ENCODE results near the gene MAPK9.
"Not testable (repeated sequence)": the region's sequence is repeated elsewhere in the genome, so short reads cannot be mapped to it uniquely, and the experiment has no call there.

The MAPK9 gene

DNA sequence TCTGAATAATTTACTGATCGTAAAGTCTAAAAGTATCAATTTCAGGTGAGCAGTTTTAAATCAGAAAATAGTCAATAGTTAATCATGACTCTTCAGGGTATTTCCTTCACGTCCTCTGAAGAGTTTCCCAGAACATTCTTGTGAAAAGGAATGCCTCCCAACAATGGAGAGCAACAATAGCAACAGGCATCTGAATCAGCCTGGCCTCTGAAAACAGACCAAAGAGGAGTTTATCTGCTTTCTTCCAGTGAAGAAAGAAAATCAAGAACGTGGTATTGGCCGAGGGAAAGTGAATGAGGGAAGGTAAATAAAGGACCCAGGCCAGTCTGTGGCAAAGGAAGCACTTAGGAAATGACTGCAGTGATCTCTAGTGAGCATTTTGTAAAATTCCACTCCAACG is 56.8 kb downstream of the MAPK9 start:
- no peak for DNase-seq (ENCODE audit: low spot score)

DNA sequence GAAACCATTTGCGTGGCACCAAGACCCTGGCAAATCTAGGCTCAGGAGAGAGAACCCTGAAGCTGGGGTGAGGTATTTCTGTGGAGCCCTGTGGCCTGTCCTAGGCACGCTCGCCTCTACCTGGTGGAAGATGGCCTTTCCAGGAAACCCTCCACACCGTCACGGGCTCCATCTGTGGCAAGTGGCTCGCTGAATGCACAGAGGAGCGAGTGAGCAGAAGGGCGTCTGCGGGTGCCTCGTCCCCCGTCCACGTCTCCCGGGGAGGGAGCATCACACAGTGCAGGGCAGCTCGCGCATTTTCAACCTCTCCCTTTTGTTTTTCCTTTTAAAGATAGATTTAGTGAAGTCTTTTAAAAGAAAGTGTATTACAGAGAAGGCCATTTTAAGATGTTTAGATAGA is 57.6 kb downstream of the MAPK9 start:
- no peak for DNase-seq (ENCODE audit: low spot score)

DNA sequence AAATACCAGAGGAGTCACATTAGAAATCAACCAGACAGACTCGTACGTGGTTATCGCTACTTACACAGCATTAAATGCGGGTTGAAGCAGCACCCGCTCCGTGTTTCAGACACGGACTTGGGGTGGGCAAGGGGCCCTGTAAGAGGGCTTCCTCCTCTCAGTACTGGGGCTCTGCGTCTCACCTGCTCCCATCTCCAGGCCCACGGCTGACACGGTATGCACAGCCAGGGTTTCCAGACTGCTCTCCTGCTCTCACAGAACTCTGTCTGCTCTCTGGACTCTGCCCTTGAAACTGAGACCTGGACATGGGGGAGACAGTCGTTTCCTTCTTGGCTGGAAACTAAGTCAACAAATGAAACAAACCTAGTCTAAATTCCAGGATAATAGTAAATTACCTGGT is 58.2 kb downstream of the MAPK9 start:
- no peak for DNase-seq (ENCODE audit: low spot score)

- no peak for DNase-seq (ENCODE audit: low spot score)
Measured at GRCh38 chr5:180230017-180230416, 61.9 kb downstream of the MAPK9 start.

GRCh38 chr5:180222056-180222455 is 69.8 kb downstream of the MAPK9 start:
- no peak for DNase-seq (ENCODE audit: low spot score)

GRCh38 chr5:180217797-180218196 is 74.1 kb downstream of the MAPK9 start:
- DNase-seq (ENCODE audit: low spot score) = no peak

GRCh38 chr5:180216646-180217171 is 75.2 kb downstream of the MAPK9 start:
- DNase-seq (ENCODE audit: low spot score) = no peak

DNA sequence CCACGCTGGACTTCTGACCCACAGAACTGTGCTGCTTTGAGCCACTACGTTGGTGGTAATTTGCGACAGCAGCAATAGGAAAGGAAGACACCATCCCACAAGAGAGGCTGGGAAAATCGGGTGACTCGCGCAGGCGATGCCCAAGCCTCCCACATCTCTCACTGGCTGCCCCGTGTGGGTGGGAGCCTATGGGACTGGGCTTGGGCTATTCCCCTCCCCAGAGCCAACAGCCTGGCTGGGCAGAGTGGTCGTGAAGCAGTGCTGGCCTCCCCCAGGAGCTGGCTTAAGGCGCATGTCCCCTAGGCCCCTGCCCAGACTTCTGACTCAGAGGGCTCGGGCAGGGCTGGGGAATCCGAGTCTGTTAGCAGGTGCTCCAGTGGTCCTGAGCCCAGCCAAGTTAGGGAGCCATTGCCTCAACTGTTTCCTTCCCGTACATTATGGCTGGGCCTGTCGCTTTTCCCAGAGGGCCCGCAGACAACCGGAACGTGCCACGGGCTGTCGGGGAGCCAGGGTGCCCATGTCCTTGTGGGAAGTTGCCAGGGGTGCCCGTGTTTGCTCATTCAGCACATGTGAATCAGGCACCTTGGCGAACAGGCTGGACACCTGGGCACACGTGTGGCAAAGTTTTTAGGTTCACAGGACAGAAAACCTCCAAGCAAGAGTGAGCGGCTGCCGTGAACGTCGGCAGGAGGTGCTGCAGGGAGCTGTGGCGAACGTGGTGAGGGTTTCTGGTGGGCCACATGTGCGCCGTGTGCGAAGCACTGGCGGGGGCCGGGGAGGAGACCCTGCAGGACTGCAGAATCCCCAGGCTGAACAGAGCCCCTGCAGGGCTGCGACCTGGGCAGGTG is 75.9 kb downstream of the MAPK9 start:
- DNase-seq (ENCODE audit: low spot score) = no peak

DNA sequence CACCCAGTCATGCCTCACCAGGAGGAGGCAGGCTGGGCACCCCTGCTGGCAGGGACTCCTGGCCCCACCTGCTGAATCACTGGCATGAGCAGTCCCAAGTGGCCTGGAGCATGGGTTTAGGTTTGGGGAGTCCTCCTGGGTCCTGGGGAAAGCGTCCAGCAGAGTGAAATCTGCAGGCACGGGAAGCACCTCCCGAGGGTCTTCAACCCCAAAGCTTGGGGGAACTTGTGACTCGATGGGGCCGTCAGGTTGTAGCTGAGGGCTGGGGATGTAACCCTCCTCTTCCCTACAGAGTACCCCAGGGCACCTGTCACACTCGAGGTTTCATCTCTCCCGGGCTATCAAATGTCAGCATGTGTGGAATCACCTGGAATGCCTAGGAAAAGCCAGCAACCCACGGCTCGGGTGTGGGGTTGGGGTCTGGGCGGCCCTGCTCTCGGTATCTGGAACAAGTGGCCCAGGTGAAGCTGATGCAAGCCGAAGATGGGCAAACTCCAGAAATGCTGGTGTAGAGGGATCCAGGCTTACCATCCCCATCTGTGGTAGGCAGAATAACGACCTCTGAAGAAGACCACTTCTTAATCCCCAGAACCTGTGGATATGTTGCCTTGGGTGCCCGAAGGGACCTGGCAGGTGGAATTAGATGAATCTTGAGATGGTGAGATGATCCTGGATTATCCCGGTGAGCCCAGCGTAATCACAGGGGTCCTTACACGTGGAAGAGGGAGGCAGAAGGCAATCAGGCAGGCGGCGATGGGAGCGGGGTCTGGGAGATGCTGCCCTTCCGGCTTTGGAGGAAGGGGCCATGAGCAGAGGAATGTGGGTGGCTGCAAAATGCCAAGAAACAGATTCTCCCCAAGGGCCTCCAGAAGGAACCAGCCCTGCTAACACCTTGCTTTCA is 76.8 kb downstream of the MAPK9 start:
- DNase-seq (ENCODE audit: low spot score) = no peak

GRCh38 chr5:180213657-180214207 is 78.2 kb downstream of the MAPK9 start:
- DNase-seq (ENCODE audit: low spot score) = no peak

- DNase-seq (ENCODE audit: low spot score) = no peak
Measured at GRCh38 chr5:180213256-180213600, 78.7 kb downstream of the MAPK9 start.

GRCh38 chr5:180212363-180213255 is 79.3 kb downstream of the MAPK9 start:
- DNase-seq (ENCODE audit: low spot score) = no peak

DNA sequence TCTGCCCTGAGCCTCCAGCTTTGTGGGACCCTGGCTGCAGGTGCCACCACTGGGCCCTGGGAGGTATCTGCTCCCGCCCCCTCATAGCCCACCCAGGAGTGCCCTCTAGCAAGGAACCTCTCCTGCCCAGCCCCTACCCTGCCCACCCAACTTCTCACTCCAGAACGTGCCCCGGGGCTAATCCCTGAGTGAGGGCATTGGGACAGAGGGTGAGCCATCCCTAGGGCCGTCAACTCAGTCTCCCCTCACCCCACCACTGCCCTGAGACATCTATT is 80.2 kb downstream of the MAPK9 start:
- no peak for DNase-seq (ENCODE audit: low spot score)

DNA sequence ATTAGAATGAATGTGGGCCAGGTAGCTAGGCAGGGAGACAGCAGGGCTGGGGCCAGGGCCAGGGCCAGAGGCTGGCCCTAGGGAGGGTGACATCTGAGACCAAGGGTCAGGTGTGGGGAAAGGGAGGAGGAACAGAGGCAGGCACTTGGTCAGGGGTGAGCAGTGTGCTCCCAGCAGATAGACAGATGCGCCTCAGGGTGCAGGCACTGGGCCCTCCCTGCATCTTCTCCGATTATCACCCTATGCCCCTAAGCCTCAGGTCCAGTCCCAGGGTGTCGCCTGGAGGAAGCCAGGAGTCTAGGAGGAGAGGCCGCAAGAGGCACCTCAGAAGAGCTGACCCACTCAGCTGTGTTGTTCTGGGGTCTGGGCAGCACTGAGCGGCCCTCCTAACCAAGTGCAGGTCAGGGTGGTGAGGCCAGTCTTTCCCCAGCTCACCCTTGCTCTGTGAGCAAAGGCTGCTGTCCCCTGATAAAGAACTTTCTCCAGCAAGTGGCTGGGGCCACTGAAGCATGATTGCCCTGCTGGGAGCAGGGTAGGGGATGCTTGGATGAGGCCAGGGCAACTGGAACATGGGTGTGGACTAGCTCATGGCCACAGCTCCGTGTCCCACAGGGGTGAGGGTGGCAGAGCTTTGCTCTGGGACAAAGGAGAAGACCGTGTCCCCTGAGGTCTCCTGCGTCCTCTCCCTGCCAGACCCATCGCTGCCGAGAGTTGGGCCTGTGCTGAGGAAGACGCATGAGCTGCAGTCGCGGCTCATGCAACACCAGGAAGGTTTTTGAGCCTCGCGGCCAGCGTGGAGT is 80.7 kb downstream of the MAPK9 start:
- DNase-seq (ENCODE audit: low spot score) = no peak

DNA sequence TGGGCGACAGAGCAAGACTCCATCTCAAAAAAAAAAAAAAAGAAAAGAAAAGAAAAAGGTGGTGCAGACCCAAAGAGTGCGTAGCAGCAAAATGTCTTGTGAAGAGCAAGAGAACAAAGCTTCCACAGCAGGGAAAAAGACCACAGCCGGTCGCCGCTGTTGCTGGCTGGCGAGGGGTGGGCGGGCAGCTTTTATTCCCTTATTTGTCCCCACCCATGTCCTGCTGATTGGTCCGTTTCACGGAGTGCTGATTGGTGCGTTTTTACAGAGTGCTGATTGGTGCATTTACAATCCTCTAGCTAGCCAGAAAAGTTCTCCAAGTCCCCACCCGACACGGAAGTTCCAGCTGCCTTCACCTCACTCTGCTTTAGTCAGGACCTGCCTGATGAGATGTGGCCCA is 81.8 kb downstream of the MAPK9 start:
- DNase-seq (ENCODE audit: low spot score) = not testable (repeated sequence)

- DNase-seq (ENCODE audit: low spot score) = peak; percentile 95
Measured at GRCh38 chr5:180209137-180209581, 82.7 kb downstream of the MAPK9 start, which contains the start of gene RASGEF1C. Gene RASGEF1C, minus strand, starts transcription at chr5:180209211. Its CDS starts 71,159 bp downstream, at chr5:180138052.

DNA sequence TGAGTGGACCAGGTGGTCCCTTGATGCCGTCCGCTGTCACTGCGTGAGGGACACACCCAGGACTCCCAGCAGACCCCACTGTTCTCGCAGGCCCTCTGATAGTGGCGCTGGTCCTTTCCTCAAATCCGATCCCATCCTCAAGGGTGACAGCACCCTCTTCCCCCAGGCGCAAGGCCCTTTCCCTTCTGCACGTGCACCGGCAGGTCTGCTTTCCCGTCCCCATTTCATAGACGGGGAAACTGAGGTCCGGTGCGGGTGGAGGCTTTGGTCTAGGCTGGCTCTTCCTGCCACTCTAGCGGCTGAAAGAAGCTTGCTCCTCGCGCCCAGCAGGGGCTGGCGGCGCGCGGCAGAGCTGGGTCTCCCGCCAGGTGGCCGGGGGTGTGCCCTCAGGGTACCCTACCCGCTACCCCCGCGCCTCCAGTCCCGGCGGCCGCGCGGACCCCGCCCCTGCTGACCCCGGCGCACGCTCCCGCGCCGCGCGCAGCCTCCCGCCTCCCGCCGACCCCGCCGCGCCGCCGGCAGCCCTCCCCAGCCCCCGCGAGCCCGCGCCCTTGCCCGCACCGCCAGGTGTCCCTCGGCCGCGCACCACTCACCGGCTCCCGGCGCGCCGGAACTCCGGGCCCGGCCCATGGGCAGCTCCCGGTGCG is 83.3 kb downstream of the MAPK9 start:
- peak; percentile 85 for DNase-seq (ENCODE audit: low spot score)

DNA sequence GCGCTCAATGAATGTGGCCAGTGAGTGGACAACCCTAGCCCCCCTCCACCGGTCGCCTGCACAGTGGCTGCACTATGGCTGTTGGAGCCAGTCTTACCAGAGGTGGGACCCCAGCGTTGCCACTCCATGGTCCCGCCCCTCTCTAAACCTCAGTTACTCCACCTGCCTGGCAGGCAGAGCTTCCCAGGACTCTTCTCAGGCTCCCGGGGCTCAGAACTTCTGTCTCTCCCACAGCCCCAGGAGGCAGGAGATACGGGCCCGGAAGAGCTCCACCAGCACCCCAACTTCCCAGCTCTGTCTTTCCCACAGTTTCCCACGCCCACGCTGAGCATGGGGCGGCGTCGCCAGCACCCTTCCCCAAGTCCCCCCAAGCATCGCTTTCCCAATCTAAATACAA is 83.8 kb downstream of the MAPK9 start:
- DNase-seq (ENCODE audit: low spot score) = no peak

DNA sequence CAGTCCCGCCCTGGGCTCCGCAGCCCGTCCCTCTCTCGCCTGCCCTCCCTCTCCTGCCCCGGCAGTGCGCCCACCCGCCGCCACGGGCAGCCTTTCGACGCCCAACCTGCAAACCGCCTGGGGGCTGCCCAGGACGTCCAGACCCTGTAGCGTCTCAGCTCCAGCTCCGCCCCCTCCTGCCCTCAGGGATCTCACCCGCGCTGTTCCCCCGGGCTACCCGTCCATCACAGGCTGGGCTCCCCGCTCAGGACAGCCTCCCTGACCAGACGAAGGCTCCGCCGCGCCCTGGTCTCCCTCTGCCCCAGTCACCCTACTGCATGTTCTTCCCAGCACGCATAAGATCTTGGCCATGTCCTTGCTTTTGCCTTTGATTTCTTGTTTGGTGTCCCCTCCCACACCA is 84.3 kb downstream of the MAPK9 start:
- no peak for DNase-seq (ENCODE audit: low spot score)

DNA sequence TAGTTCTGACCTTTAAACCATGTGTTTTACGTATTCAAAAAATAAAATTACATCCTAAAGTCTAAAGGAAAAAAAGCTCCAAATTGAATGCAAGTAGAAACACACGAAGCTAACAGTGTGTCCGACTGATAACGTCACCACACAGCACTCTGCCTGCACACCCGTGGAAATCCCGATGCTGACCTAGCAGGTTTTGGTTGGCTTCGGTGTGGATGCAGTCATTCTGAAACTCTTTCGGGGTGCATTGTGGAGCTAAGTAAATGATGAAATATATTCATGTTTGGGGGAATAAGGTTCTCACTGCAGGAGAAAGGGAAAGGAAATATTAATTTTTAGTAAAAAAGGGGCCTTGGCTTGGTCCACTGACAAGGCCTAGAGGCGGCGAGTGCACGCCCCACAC is 84.9 kb downstream of the MAPK9 start:
- no peak for DNase-seq (ENCODE audit: low spot score)

Data from D341Med (cell line).